CD4-positive, alpha-beta T cell treated with Interleukin-10 for 1 hour (primary cell): Measurements from ENCODE around the gene SRP68.
"Not testable (repeated sequence)": the region's sequence is repeated elsewhere in the genome, so short reads cannot be mapped to it uniquely, and the experiment has no call there.

ENCODE experiments used
- DNase-seq: peaks from one replicate; pipeline ENCODE4 v3.0.0-alpha.2; 2020

SRP68 gene

DNA sequence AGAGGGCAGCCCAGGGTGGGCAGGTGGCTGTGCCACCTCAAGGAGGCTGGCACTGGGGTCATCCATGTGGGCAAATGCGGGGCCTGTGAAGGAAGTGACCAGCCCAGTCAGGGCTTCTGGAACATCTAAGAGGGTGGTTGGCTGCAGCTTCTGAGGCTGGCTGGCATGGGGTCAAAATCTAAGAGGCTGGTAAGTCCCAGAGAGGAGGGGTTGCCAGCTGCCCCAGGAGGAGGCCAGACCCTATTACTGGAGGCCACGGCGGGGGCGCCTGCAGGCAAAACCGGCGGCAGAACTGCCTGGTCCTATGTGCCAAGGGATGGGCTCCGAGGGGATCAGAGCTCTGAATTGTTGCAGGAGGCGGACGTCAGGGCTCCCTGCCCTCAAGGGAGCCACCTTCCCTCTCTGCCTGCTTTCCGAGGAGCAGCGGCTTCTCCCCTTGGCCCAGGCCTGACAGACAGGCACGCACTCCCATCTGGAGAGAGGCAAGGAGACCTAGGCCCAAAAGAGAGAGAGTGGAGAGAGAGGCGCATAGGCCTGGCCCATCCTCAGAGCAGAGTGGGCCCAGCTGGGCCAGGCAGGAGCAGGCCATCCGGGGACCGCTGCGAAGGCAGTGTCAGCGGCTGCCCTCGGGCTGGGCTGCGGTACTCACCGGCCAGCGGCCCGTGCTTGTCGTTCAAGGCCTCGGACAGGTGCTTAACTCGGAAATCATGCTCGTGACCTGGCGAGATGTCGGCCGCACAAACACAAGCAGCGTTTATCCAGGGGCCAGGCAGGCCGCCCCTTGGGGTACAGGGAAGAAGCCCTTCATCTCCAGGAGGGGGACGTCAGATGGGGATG lies 17.6 kb upstream of the SRP68 start:
- DNase-seq, result no peak

DNA sequence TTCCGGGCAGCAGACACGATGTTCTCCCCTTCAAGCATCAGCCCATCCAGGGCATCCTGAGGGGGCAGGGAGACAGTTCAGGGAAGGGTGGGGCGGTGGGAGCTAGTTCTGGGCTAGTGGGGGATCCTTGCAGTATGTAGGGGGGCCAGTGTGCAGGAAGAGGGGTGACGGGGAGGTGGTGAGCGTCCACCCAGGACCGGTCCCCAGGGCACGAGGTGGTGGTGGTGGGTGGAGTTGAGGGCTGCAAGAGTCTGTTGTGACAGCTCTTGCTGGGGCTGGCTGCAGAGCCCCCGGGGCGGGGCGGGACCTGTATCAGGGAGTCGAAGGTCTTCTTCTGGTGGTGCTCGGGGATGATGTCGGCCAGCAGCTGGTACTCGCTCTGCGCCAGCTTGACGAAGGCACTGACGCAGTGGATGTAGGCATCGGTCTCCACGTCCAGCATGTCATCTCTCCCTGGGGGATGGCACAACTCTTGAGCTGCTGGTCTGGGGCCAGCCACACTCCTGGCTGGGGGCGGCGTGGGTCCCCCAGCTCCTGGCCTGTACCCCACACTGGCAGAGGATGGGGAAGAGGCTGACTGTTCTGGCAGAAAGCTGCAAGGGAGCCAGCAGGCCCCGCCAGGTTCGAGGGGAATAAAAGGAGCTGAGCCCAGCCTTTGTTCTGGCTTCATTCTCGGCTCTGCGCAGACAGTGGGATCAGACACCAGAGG lies 16.7 kb upstream of the SRP68 start:
- DNase-seq, result no peak

DNA sequence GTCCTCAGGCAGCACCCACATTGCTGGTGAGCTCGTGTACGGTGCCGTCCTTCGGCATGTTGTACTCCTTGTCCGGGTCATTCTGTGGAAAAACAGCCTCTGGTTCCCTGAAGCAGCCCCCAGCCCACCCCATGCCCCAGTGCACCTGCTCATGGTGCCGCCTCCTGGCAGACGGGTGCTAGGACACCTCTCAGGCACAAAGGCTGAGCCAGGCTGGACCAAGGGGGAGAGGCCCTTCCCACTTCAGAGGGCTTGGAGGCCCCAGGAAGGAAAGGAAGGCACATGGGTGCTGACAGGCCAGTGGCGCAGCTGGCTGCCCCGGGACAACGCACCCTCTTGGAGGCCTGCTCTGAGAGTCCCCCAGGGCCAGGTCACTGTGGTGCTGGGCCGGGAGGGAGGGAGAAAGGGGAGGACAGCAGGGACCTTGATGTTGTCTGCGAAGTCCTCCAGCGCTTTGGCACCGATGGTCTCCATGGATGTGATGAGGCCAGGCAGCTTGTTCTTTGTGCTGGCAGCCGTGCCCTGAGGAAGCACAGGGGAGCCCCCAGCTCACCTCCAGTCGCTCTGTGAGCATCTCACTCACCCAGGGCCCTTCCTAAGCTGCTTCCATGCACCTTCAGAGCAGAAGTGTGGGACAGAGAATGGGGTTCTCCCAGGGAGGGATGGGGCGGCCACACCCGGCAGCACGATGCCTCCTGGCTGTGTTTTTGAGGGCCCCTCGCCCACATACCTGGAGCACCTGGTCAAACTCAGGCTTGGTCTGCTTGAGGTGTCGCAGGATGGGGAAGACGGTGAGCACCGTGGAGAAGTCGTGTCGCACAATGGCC lies 15.9 kb upstream of the SRP68 start:
- DNase-seq, result no peak

DNA sequence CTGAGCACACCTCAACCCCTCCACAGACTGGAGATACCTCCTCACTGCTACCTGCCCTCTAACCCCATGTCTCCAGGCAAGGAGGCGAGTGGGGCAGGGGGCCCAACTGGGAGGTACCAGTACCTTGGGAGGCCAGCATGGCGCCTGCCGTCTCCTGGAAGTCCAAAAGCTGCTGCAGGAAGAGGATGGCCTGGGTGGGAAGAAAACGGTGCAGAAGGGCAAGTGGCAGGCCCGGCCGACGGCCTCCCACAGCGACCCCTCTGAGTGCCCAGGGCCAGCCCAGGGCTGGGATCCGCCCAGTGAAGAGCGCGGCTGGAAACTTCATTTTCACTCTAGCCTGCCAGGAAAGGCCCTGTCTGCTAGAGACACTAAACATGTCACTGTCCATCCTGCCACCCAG lies 15.2 kb upstream of the SRP68 start:
- DNase-seq, result no peak

DNA sequence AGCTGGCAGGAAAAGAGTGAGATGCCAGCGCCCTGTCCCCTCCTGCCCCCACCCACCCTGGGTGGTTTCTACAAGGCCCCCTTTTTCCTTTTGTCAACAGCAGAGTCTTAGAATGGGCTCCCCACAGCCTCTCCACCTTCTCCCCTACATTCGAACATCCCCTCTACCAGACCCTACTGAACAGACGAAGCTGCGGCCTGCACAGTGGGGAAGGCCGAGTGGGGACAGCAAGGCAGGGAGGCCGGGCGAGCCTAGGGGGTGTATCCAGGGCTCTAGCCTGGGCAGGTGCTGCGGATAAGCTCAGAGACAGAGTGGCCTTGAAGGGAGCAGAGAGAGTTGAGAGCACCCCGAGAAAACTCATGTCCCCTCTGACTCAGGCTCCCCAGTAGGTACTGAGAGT lies 14.1 kb upstream of the SRP68 start:
- no peak for DNase-seq

DNA sequence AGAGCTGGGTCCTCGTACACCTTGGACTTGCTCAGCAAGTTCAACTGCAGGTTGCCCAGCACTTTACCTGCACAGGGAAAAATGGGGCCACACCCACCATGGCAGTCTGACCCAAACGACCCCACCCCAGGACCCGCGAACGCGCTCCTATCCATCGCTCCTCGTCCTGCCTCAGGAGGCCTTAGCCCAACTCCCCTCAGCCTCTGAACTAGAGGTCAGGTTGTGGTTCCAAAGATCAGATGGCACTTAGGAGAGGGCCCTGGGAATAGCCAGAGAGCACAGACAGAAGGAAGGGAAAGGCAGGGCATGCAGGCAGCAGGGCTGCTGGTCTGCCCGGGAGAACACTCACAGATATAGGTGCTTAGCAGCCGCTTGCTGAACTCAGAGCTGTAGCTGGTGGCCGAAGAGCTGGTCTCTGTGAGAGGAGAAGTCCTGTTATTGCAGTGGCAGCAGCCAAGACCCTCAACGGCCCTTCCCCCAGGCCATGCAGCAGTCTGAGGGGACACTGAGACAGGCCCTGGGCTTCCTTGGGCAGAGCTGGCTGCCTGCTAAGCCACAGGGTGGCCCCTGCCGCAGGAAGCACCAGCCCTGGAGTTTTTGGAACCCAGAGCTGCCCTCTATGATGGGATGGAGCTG lies 13.5 kb upstream of the SRP68 start:
- no peak for DNase-seq

DNA sequence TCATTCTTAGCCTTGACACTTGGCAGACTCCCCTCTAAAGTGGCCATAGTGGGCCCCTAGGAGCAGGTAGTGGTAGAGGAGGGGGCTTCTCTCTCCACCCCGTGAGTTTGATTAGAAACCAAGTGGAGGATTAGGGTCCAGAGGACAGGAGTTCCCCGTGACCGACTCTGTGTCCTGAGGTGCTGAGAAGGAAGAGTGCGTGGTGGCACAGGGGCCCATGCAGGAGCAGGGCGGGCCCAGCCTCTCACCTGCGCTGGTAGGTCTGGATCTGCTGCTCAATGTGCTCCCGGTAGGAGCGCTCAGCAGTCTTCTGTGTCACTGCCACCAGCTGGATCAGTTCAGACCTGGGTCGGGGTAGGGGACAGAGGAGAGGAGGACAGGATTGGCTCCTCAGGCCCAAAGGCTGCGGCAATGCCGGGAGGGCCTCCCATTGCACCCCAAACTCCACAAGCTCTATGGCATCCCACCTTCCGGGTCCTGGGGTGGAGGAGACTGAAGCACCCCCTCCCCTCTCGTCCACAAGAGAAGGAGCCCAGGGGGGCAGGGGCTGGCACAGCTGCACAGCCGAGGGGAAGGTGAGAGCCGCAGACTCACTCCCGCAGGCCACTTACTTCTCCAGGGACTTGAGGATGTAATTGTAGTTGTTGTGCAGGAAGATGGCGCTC lies 12.9 kb upstream of the SRP68 start:
- no peak for DNase-seq

DNA sequence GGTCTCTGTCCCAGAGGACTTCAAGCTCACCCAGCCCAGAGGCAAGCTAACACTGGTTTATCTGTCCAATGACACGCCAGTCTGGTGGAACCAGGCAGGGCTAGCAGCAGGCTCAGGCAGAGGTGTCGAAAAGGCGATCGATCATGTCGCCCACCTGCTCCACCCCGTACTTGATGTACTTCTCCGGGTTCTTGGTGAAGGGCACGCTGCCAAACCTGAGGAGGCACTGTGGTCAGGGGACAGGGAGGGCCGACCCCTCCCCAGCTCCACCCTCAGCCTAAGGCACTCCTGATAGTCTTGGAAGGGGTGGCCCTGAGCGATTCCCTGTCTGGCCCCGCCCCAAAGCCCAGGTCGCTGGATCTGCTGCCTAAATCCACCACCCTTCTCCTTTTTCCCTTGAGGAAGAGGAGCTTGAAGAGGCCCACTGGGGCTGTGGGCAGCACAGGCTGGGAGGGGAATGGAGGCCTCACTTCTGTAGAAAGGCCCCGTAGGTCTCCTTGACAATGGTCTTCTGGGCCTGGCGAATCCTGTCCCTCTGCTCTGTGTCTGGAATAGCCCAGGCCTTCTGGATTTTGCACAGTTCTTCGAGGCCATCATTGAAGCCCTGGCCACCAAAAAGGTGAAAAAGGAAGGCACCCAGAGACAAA lies 11.3 kb upstream of the SRP68 start:
- DNase-seq, result no peak

DNA sequence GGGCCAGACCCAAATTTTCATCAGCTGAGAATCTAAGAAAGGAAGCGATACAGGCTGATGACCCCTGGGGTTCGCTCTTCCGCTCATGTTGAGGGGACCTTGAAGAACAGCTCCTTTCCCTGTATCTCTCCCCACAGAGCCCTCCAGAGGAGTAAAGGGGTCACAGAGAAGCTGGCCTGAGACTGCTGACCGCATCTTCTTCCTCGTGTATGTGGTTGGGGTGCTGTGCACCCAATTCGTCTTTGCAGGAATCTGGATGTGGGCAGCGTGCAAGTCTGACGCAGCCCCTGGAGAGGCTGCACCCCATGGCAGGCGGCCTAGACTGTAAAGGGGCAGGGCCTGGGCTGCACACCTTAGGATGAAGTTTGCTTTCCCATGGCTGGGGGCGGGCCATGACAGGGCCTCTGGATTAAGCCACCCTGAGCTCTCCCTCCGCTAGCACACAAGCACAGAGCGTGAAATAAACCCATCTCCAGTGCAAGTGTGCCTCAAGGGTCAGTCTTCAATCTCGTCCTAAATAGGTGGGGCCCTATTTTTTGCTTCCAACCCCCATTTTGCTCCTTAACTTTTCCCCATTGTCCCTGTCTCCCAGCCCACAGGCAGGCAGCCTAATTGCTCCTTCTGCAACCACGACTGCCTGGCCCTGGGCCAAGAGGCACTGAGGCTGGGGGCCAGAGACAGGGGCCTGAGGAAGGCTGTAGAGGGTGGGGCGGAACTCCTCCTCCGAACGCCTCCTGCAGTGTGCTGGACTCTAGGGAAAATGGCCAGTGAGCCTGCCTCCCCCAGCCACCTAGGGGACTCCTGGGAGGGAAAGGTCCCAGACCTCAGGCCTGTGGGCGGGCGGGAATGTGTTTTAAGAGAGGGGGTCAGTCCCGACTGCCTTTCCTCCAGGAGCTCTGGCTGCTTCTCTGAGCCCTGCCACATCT lies 10.3 kb upstream of the SRP68 start:
- no peak for DNase-seq

DNA sequence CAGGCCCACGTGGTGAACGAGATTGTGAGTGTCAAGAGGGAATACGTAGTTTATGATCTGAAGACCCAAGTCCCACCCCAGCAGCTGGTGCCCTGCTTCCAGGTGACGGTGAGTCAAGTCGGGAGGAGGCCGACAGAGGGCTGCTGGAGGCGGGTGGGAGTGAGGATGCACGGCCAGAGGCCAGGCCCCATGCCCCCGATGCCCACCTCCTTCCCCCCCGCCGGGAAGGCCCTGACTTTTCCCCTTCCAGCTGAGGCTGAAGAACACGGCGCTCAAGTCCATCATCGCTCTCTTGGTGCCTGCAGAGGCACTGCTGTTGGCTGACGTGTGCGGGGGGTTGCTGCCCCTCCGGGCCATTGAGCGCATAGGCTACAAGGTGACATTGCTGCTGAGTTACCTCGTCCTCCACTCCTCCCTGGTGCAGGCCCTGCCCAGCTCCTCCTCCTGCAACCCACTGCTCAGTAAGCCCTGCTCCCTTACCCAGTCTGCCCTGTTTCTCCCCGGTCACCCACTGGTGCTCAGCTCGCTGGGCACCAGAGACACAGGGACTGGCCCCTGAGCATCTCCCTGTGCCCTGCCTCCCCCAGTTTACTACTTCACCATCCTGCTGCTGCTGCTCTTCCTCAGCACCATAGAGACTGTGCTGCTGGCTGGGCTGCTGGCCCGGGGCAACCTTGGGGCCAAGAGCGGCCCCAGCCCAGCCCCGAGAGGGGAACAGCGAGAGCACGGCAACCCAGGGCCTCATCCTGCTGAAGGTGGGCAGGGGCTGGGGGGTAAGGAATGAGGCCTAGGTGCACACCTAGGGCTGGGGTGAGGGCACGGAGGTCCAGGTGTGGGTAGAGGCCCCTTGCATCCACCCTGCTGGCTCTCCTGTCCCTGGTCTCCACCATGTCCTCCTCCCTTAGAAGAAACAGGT lies 9.2 kb upstream of the SRP68 start:
- no peak for DNase-seq

DNA sequence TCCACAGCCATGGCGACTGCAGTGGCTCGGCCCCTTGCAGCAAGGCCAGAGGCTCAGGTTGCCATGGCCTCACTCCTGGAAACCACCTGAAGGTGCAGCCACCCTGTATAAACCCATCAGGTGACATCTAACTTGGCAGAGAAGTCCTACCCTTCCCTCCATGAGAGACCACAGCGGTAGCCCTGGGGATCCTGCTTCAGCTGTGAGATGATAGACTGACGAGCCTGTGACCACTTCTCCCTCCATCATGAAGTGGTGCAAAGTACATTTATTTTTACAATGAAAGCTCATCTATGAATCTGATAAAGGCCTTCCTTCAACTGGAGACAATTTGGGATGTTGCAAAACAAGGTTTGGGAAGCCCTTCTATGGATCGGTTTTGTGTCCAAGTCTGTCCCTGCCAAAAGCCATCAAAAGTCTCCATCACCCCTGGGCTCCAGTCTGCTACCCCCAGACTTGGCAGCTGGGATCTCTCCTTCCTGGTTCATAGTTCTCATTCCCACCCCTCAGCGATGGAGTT lies 8.5 kb upstream of the SRP68 start:
- DNase-seq, result no peak

DNA sequence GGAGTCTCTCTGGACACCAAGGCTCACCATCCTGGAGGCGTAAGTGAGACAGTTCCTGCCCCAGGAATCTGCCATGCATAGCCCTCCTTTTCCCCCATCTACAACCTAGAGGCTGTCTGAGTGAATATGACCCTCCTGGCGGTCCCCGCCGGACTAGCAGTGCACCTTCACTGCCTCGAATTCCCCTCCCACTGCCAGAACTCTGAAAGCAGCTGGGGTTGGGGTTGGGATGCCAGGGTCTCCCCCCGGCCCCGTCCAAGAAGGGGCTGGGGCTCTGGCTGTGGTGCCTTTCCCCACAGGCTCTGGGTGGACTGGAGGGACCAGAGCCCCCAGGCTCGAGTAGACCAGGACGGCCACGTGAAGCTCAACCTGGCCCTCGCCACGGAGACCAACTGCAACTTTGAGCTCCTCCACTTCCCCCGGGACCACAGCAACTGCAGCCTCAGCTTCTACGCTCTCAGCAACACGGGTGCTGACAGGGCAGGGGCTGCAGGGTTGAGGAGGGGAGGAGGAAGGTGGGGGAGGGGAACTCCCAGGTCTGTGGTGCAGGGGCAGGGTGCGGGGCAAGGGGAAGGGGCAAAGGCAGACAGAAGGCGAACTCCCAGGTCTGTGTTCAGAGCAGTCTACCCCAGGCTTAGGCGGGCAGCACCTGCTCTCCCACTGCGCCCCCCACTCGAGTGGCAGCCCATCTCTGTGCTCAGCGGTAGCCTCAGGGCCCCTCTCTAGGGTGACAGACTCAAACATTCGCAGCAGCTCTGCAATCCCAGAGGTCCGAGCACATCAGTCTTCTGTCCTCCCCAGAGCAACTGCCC lies 7.8 kb upstream of the SRP68 start:
- no peak for DNase-seq

DNA sequence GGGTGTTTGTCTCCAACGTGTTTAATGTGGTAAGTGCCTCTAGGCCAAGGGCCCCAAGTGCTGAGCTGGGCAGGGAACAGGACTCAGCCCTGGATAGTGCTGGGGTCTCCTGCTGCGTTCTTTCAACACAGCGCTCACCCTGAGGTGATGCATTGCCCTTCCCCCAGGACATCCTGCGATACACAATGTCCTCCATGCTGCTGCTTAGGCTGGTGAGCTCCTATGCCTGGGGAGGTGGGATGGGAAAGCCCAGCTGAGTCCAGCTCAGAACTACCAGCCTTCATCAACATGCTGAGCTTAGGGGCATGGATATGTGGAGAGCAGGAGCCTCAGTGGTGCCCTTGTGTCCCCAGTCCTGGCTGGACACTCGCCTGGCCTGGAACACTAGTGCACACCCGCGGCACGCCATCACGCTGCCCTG lies 7.2 kb upstream of the SRP68 start:
- no peak for DNase-seq

DNA sequence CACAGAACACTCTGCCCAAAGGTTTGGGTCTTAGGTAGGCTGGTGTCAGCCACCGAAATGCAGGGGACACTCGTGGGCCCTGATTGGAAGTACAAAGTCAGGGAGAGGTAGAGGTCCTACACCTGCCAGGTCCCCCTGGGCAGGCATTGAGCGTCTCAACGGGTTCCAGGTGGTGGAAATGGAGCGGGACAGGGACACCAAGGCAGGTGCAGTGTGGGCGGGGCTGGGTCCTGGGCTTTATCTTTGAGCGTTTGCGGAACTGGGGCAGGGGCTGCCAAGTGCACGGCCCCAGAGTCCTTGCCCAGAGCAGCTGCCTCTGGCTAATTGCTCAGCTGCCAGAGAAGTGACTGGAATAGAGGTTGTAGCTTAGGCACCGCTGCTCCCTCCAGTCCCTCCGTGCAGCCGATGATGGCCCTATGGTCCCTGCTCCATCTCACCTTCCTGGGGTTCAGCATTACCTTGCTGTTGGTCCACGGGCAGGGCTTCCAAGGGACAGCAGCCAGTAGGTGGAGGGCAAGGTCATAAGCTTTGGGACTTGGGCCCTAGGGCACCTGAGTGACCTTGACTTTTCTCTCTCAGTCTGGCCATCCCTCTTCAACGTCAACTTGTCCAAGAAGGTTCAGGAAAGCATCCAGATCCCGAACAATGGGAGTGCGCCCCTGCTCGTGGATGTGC lies 6.7 kb upstream of the SRP68 start, which contains the start of gene ZACN:
Gene ZACN, plus strand, starts transcription at position 323 of the 675 bp plus-strand sequence. Its CDS starts 83 bp downstream, at position 406.
- no peak for DNase-seq

DNA sequence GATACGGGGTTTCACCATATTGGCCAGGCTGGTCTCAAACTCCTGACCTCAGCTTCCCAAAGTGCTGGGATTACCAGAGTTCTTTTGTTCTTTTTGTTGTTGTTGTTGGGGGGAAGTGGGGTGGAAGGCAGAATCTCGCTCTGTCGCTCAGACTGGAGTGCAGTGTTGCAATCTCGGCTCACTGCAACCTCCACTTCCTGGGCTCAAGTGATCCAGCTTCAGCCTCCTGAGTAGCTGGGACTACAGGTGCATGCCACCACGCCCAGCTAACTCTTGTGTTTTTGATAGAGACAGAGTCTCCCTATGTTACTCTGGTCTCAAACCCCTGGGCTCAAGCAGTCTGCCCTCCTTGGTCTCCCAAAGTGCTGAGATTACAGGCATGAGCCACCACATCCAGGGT lies 6.1 kb upstream of the SRP68 start:
- not testable (repeated sequence) for DNase-seq

DNA sequence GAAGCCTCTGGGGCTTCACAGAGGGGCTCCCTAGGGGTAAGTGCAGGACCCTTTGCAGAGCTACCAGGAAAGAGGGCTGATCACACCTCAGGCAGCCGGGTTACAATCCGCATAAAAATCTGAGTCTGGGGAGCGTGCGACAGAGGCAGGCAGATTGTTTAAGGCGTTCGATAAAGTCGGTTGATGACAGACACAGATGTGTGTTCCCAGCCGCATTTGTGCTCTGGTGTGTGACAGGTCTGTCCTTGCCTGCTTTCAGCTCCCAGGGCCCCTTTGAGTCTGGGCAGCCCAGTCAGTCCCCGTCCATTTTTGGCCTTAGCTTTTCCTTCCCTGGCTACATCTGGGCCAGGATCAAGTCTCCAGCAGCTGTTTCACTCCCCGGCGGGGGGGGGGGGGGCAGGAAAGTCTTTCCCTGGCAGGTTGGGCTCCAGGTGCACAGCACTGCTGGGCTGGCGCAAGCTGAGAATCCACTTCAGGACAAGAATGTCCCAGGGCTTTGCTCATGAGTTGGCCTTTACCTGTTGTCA lies 5.3 kb upstream of the SRP68 start:
- no peak for DNase-seq

DNA sequence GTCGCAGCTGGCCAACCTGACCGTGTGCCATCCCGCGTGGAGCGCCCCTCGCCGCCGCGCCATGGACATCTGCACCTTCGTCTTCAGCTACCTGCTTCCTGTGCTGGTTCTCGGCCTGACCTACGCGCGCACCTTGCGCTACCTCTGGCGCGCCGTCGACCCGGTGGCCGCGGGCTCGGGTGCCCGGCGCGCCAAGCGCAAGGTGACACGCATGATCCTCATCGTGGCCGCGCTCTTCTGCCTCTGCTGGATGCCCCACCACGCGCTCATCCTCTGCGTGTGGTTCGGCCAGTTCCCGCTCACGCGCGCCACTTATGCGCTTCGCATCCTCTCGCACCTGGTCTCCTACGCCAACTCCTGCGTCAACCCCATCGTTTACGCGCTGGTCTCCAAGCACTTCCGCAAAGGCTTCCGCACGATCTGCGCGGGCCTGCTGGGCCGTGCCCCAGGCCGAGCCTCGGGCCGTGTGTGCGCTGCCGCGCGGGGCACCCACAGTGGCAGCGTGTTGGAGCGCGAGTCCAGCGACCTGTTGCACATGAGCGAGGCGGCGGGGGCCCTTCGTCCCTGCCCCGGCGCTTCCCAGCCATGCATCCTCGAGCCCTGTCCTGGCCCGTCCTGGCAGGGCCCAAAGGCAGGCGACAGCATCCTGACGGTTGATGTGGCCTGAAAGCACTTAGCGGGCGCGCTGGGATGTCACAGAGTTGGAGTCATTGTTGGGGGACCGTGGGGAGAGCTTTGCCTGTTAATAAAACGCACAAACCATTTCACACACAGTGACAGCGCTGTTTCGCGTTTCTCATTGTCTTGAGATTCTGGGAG lies 4.7 kb upstream of the SRP68 start:
- peak; percentile 45 for DNase-seq
